Peyer's patch (tissue), 4 donors: ENCODE data around the gene SPN. TPM values are rescaled to one million over a fixed set of nuclear protein-coding genes. Genes with fewer than 3 reads are reported as not detected.

Experiments used
- DNase-seq, 3 donors: peaks; one replicate each; pipeline ENCODE4 v3.0.0-alpha.2; 2017 to 2019
- H3K27ac ChIP-seq, 4 donors: fragments of 200-600 bp; sonication (generic); one replicate each; pipeline ENCODE4 v1.5.1; 2016 to 2019
- H3K27me3 ChIP-seq, 2 donors: fragments of 200-600 bp; sonication (generic); one replicate each; pipeline ENCODE4 v1.5.1; 2019
- H3K36me3 ChIP-seq, 3 donors: fragments of 200-600 bp; sonication (generic); one replicate each; pipeline ENCODE4 v1.5.1; 2016 to 2019
- H3K4me1 ChIP-seq, 4 donors: fragments of 200-600 bp; sonication (generic); one replicate each; pipeline ENCODE4 v1.5.1; 2016 to 2019
- H3K4me3 ChIP-seq, 4 donors: fragments of 200-600 bp; sonication (generic); 1 replicate in 3 of 4; 2 replicates in 1 of 4; pipeline ENCODE4 v1.5.1; 2016 to 2019; ENCODE audit warnings: mild to moderate bottlenecking in 1 of 4
- H3K9me3 ChIP-seq, 4 donors: fragments of 200-600 bp; sonication (generic); one replicate each; pipeline ENCODE4 v1.5.1; 2016 to 2019; ENCODE audit warnings: mild to moderate bottlenecking in 1 of 4
- POLR2A ChIP-seq, 2 donors: fragments of 450-650 bp; IDR thresholded peaks; one replicate each; pipeline ENCODE4 v1.5.1; 2017; ENCODE audit warnings: antibody characterized with exemption in 2 of 2, mild to moderate bottlenecking in 2 of 2, moderate library complexity in 2 of 2
- total RNA-seq, 4 donors: library from RNA; depleted of rRNA; stranded (reverse); fragments of >200 nt; gene quantifications; one replicate each; pipeline ENCODE4 v1.1.0, GENCODE V29; 2016
- TF ChIP-seq, protein P1 (sequence below), 6 experiments: fragments of 450-650 bp in 4 of 6; fragments of 200-600 bp in 2 of 6; sonication (generic) in 1 of 6; IDR thresholded peaks; one replicate each; pipeline ENCODE4 v1.5.1; 2017 to 2019; ENCODE audit warnings: antibody characterized with exemption in 6 of 6, mild to moderate bottlenecking in 3 of 6, moderate library complexity in 1 of 6

SPN gene
- total RNA-seq, 4 donors from 2014 or later = 2.5 to 14.0 (median 2.8) TPM

DNA sequence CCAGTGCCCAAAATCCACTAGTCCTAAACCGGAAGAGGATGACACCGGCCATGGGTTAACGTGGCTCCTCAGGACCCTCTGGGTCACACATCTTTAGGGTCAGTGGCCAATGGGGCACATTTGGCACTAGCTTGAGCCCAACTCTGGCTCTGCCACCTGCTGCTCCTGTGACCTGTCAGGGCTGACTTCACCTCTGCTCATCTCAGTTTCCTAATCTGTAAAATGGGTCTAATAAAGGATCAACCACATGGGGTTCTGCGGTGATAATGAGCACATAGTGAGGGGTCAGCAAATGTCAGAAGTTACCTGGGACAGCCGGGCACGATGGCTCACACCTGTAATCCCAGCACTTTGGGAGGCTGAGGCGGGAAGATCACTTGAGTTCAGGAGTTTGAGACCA, 34.3 kb downstream of the SPN start:
- TF ChIP-seq, protein P1, sequence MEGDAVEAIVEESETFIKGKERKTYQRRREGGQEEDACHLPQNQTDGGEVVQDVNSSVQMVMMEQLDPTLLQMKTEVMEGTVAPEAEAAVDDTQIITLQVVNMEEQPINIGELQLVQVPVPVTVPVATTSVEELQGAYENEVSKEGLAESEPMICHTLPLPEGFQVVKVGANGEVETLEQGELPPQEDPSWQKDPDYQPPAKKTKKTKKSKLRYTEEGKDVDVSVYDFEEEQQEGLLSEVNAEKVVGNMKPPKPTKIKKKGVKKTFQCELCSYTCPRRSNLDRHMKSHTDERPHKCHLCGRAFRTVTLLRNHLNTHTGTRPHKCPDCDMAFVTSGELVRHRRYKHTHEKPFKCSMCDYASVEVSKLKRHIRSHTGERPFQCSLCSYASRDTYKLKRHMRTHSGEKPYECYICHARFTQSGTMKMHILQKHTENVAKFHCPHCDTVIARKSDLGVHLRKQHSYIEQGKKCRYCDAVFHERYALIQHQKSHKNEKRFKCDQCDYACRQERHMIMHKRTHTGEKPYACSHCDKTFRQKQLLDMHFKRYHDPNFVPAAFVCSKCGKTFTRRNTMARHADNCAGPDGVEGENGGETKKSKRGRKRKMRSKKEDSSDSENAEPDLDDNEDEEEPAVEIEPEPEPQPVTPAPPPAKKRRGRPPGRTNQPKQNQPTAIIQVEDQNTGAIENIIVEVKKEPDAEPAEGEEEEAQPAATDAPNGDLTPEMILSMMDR (IDR thresholded peaks at IDR 0.05) = no peak
- no peak for TF ChIP-seq POLR2A (IDR thresholded peaks at IDR 0.05)
- Histone ChIP-seq H3K36me3 (peaks cover 0 to 5% (median 0%) of the 10 kb centered on the region in 3 donors), H3K27ac (no peak overlapping the region), H3K4me3 (no peak overlapping the region), H3K9me3 (peaks cover 0 to 9% (median 0%) of the 10 kb centered on the region in 4 donors), H3K27me3 (no peaks in the 10 kb centered on the region), H3K4me1 (peaks cover 0 to 7% (median 2%) of the 10 kb centered on the region in 4 donors)
- DNase-seq = no peak

DNA sequence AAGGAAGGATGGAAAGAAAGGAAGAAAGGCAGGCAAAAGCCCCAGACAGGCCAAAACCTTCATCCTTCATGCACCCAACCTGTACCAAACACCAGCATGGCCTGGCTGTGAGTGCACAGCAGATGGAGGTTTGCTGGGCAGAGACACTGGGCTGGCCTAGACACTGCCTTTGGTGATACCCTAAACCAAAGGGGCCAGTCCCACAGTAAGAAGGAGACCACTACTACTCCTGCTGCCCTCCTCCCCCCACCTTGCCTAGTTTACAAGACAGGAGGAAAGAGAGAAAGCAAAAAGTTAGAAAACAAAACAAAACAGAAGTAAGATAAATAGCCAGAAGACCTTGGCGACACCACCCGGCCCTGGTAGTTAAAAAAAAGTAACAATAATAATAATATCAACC, 35.0 kb downstream of the SPN start:
- no peak overlapping the region for H3K4me3 ChIP-seq
- no peaks in the 10 kb centered on the region for H3K27me3 ChIP-seq
- peaks cover 0 to 9% (median 0%) of the 10 kb centered on the region in 4 donors for H3K9me3 ChIP-seq
- DNase-seq = no peak
- TF ChIP-seq, protein P1 (IDR thresholded peaks at IDR 0.05) = no peak
- no peak for TF ChIP-seq POLR2A (IDR thresholded peaks at IDR 0.05)
- no peak overlapping the region for H3K27ac ChIP-seq
- H3K36me3 ChIP-seq = peaks cover 0 to 5% (median 0%) of the 10 kb centered on the region in 3 donors
- H3K4me1 ChIP-seq = peaks cover 0 to 10% (median 4%) of the 10 kb centered on the region in 4 donors

- Histone ChIP-seq H3K4me3 (no peak overlapping the region), H3K4me1 (peaks cover 0 to 10% (median 4%) of the 10 kb centered on the region in 4 donors), H3K36me3 (peaks cover 0 to 5% (median 0%) of the 10 kb centered on the region in 3 donors), H3K27ac (no peak overlapping the region), H3K27me3 (no peaks in the 10 kb centered on the region), H3K9me3 (peaks cover 0 to 9% (median 0%) of the 10 kb centered on the region in 4 donors)
- no peak for TF ChIP-seq POLR2A (IDR thresholded peaks at IDR 0.05)
- TF ChIP-seq, protein P1 (IDR thresholded peaks at IDR 0.05) = no peak
- peak in 1 of 3 donors; percentile 23 for DNase-seq
Observed at GRCh38 chr16:29698484-29699323, 35.7 kb downstream of the SPN start.

GRCh38 chr16:29699324-29700219, 36.5 kb downstream of the SPN start:
- no peaks in the 10 kb centered on the region for H3K27me3 ChIP-seq
- TF ChIP-seq, protein P1 (IDR thresholded peaks at IDR 0.05) = no peak
- no peak for TF ChIP-seq POLR2A (IDR thresholded peaks at IDR 0.05)
- H3K27ac ChIP-seq = no peak overlapping the region
- no peak for DNase-seq
- H3K9me3 ChIP-seq = peaks cover 0 to 9% (median 0%) of the 10 kb centered on the region in 4 donors
- H3K4me1 ChIP-seq = peaks cover 0 to 10% (median 4%) of the 10 kb centered on the region in 4 donors
- H3K4me3 ChIP-seq = no peak overlapping the region
- H3K36me3 ChIP-seq = peaks cover 0 to 5% (median 0%) of the 10 kb centered on the region in 3 donors

DNA sequence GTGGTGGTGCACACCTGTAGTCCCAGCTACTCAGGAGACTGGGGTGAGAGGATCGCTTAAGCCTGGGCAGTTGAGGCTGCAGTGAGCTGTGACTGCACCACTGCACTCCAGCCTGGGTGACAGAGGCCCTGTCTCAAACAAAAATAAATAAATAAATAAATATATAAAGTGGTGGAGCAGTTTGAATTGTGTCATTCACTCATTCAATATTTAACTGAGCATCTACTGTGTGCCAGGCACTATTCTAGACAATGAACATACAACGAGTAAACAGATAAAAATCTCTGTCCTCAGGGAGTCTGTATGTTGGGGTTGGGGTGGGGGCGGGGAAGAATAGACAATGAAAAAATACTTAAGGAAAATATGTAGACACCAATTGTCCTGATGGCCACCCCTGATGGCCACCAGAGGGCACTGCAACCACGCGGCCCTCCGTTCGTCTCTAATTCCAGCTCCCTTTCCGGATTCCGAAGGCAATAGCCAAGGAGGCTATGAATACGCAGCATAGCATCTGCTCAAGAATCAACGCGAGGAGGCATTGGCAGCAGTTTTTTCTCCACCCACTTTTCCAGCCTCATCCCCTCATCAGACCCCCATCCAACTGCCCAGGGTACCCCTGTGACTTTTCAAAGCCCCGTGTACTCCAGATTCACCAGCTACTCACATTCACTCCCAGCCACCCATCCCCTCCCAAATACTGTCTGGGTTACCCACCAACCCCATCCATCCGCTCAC, 37.4 kb downstream of the SPN start:
- H3K4me3 ChIP-seq = no peak overlapping the region
- no peak for TF ChIP-seq POLR2A (IDR thresholded peaks at IDR 0.05)
- TF ChIP-seq, protein P1 (IDR thresholded peaks at IDR 0.05) = peak; percentile 86 to 96 (median 89)

More for the DNA sequence above, 37.4 kb downstream of the SPN start:
- H3K27ac ChIP-seq = peak overlapping the region in 3 of 4 donors; percentile 35 to 72 (median 70)
- peaks cover 0 to 10% (median 4%) of the 10 kb centered on the region in 4 donors for H3K4me1 ChIP-seq
- H3K36me3 ChIP-seq = peaks cover 0 to 5% (median 0%) of the 10 kb centered on the region in 3 donors
- H3K9me3 ChIP-seq = peaks cover 0 to 9% (median 0%) of the 10 kb centered on the region in 4 donors
- DNase-seq = peak; percentile 58 to 90 (median 83)
- no peaks in the 10 kb centered on the region for H3K27me3 ChIP-seq
